ENCODE results near the gene INPP4A. TPM values are rescaled to one million over a fixed set of nuclear protein-coding genes. Genes with fewer than 3 reads are reported as not detected.

INPP4A gene
- total and polyA plus RNA-seq, 2 of the 13 experiments (the other 11 are each of a cell fraction or from before 2014, with no cell fraction given) = 10.1 to 10.9 TPM

- no peak overlapping the region for H2AFZ ChIP-seq (ENCODE audit: low read length)
- ATAC-seq (no peak), FAIRE-seq (no peak), DNase-seq (ENCODE audit: low spot score) (no peak)
- no peak overlapping the region for H3K9ac ChIP-seq (ENCODE audit: insufficient read depth, low read depth, low read length)
- BruUV-seq (replicated peaks) = no TSS peak
- no peak overlapping the region for H3K4me3 ChIP-seq (replicated peaks in 1 of 3; ENCODE audit: insufficient read depth in 1 of 3, low read depth in 2 of 3, low read length in 3 of 3)
- H3K79me2 ChIP-seq (ENCODE audit: insufficient read depth, low read length) = no peaks in the 10 kb centered on the region
- no peaks in the 10 kb centered on the region for H4K20me1 ChIP-seq (ENCODE audit: insufficient read depth, low read length)
- ChIA-PET CTCF (ENCODE audit: low intra/inter-chr PET ratio, low total read pairs) (no interaction called here), POLR2A (no interaction called here)
- no peaks in the 10 kb centered on the region for H3K4me1 ChIP-seq (ENCODE audit: insufficient read depth, low read length)
- H3K36me3 ChIP-seq (replicated peaks in 1 of 2; ENCODE audit: control insufficient read depth in 1 of 2, insufficient read depth in 2 of 2, low read length in 2 of 2) = peaks cover 3 to 24% of the 10 kb centered on the region in 2 experiments; a peak in 4 of 5 replicates
- in situ Hi-C loops (cut with HindIII; ENCODE audit: extremely low pct_ligation_motif_present, low pct_unique_long_range_greater_than_20kb) (no loop called here), intact Hi-C loops (cut with micrococcal nuclease; ENCODE audit: unreplicated experiment) (no loop called here)
- WGBS (ENCODE audit: low lambda C conversion rate) = 93% methylated on average over 15 of the region's 15 CpGs
- no peaks in the 10 kb centered on the region for H3K27me3 ChIP-seq (ENCODE audit: control insufficient read depth in 1 of 2, insufficient read depth in 2 of 2, low read length in 2 of 2)
- H3K4me2 ChIP-seq (ENCODE audit: low read depth, low read length) = no peak overlapping the region
- H3K27ac ChIP-seq (ENCODE audit: extremely low read length, insufficient read depth, low read length) = no peak overlapping the region
- no peaks in the 10 kb centered on the region for H3K9me3 ChIP-seq (ENCODE audit: low read length)
- no peak for TF ChIP-seq FOXJ3 (CRISPR knock-in tag; IDR thresholded peaks at IDR 0.05; ENCODE audit: borderline replicate concordance)
- TF ChIP-seq ZNF747 (CRISPR knock-in tag; IDR thresholded peaks at IDR 0.05; ENCODE audit: borderline replicate concordance) = no peak
- TF ChIP-seq DNMT1 (CRISPR knock-in tag; IDR thresholded peaks at IDR 0.05) = no peak
- TF ChIP-seq, protein P1, sequence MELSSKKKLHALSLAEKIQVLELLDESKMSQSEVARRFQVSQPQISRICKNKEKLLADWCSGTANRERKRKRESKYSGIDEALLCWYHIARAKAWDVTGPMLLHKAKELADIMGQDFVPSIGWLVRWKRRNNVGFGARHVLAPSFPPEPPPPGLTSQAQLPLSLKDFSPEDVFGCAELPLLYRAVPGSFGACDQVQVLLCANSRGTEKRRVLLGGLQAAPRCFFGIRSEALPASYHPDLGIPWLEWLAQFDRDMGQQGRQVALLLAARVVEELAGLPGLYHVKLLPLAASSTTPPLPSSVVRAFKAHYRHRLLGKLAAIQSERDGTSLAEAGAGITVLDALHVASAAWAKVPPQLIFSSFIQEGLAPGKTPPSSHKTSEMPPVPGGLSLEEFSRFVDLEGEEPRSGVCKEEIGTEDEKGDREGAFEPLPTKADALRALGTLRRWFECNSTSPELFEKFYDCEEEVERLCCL (CRISPR knock-in tag; IDR thresholded peaks at IDR 0.05; ENCODE audit: borderline replicate concordance) = no peak
- TF ChIP-seq ESRRA (CRISPR knock-in tag; IDR thresholded peaks at IDR 0.05; ENCODE audit: low read depth) = no peak
- no peak for TF ChIP-seq FIP1L1 (IDR thresholded peaks at IDR 0.05; ENCODE audit: borderline replicate concordance, insufficient read depth, low read depth, low read length)
- TF ChIP-seq TOPORS (CRISPR knock-in tag; IDR thresholded peaks at IDR 0.05) = no peak
- no peak for TF ChIP-seq ZNF552 (CRISPR knock-in tag; IDR thresholded peaks at IDR 0.05; ENCODE audit: borderline replicate concordance)
- TF ChIP-seq ZNF124 (CRISPR knock-in tag; IDR thresholded peaks at IDR 0.05) = no peak
- TF ChIP-seq, protein P2, sequence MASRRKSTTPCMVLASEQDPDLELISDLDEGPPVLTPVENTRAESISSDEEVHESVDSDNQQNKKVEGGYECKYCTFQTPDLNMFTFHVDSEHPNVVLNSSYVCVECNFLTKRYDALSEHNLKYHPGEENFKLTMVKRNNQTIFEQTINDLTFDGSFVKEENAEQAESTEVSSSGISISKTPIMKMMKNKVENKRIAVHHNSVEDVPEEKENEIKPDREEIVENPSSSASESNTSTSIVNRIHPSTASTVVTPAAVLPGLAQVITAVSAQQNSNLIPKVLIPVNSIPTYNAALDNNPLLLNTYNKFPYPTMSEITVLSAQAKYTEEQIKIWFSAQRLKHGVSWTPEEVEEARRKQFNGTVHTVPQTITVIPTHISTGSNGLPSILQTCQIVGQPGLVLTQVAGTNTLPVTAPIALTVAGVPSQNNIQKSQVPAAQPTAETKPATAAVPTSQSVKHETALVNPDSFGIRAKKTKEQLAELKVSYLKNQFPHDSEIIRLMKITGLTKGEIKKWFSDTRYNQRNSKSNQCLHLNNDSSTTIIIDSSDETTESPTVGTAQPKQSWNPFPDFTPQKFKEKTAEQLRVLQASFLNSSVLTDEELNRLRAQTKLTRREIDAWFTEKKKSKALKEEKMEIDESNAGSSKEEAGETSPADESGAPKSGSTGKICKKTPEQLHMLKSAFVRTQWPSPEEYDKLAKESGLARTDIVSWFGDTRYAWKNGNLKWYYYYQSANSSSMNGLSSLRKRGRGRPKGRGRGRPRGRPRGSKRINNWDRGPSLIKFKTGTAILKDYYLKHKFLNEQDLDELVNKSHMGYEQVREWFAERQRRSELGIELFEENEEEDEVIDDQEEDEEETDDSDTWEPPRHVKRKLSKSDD (CRISPR knock-in tag; IDR thresholded peaks at IDR 0.05; ENCODE audit: low read depth) = no peak
- no peak for TF ChIP-seq ZFP1 (CRISPR knock-in tag; IDR thresholded peaks at IDR 0.05)
- TF ChIP-seq, protein P3, sequence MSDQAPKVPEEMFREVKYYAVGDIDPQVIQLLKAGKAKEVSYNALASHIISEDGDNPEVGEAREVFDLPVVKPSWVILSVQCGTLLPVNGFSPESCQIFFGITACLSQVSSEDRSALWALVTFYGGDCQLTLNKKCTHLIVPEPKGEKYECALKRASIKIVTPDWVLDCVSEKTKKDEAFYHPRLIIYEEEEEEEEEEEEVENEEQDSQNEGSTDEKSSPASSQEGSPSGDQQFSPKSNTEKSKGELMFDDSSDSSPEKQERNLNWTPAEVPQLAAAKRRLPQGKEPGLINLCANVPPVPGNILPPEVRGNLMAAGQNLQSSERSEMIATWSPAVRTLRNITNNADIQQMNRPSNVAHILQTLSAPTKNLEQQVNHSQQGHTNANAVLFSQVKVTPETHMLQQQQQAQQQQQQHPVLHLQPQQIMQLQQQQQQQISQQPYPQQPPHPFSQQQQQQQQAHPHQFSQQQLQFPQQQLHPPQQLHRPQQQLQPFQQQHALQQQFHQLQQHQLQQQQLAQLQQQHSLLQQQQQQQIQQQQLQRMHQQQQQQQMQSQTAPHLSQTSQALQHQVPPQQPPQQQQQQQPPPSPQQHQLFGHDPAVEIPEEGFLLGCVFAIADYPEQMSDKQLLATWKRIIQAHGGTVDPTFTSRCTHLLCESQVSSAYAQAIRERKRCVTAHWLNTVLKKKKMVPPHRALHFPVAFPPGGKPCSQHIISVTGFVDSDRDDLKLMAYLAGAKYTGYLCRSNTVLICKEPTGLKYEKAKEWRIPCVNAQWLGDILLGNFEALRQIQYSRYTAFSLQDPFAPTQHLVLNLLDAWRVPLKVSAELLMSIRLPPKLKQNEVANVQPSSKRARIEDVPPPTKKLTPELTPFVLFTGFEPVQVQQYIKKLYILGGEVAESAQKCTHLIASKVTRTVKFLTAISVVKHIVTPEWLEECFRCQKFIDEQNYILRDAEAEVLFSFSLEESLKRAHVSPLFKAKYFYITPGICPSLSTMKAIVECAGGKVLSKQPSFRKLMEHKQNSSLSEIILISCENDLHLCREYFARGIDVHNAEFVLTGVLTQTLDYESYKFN (CRISPR knock-in tag; conservative IDR thresholded peaks at IDR 0.05) = no peak
- no peak for TF ChIP-seq ZNF414 (CRISPR knock-in tag; IDR thresholded peaks at IDR 0.05)
- TF ChIP-seq SAFB2 (CRISPR knock-in tag; IDR thresholded peaks at IDR 0.05; ENCODE audit: borderline replicate concordance, low read depth) = no peak
- no peak for TF ChIP-seq E2F5 (CRISPR knock-in tag; conservative IDR thresholded peaks at IDR 0.05)
These were observed 128.0 kb downstream of the INPP4A start for GRCh38 chr2:98572676-98573075.
